ENCODE measurements around the gene TBC1D10A.

TBC1D10A gene

DNA sequence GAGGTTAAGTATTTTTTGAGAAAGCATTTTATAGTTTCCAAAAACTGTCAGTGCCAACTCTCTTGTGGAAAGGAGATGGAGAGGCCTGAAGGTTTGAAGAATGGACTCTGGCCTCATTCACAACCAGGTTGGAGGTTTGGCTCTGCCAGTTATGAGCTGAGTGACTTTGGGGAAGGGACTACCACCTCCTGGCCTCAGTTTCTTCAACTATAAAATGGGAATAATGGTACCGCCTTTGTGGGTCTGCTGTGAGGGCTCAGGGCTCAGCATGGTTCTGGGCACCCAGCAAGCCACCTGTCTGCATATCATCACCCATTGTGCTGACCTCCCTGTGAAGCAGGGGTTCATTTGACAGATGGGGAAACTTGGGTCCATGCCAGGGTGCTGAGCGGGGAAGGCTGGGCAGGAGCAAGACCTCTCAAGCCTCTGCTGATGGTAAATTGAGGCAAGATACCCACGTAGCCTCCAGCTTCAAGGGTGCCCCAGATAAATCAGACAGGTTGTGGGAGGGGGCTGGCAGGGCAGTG is 76.6 kb downstream of the TBC1D10A start:
- TF ChIP-seq, protein P1, sequence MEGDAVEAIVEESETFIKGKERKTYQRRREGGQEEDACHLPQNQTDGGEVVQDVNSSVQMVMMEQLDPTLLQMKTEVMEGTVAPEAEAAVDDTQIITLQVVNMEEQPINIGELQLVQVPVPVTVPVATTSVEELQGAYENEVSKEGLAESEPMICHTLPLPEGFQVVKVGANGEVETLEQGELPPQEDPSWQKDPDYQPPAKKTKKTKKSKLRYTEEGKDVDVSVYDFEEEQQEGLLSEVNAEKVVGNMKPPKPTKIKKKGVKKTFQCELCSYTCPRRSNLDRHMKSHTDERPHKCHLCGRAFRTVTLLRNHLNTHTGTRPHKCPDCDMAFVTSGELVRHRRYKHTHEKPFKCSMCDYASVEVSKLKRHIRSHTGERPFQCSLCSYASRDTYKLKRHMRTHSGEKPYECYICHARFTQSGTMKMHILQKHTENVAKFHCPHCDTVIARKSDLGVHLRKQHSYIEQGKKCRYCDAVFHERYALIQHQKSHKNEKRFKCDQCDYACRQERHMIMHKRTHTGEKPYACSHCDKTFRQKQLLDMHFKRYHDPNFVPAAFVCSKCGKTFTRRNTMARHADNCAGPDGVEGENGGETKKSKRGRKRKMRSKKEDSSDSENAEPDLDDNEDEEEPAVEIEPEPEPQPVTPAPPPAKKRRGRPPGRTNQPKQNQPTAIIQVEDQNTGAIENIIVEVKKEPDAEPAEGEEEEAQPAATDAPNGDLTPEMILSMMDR (IDR thresholded peaks at IDR 0.05; ENCODE audit: low read depth, low read length): no peak
- H3K4me3 ChIP-seq (replicated peaks in 1 of 2; ENCODE audit: low read depth in 2 of 2, low read length in 2 of 2): no peak overlapping the region

DNA sequence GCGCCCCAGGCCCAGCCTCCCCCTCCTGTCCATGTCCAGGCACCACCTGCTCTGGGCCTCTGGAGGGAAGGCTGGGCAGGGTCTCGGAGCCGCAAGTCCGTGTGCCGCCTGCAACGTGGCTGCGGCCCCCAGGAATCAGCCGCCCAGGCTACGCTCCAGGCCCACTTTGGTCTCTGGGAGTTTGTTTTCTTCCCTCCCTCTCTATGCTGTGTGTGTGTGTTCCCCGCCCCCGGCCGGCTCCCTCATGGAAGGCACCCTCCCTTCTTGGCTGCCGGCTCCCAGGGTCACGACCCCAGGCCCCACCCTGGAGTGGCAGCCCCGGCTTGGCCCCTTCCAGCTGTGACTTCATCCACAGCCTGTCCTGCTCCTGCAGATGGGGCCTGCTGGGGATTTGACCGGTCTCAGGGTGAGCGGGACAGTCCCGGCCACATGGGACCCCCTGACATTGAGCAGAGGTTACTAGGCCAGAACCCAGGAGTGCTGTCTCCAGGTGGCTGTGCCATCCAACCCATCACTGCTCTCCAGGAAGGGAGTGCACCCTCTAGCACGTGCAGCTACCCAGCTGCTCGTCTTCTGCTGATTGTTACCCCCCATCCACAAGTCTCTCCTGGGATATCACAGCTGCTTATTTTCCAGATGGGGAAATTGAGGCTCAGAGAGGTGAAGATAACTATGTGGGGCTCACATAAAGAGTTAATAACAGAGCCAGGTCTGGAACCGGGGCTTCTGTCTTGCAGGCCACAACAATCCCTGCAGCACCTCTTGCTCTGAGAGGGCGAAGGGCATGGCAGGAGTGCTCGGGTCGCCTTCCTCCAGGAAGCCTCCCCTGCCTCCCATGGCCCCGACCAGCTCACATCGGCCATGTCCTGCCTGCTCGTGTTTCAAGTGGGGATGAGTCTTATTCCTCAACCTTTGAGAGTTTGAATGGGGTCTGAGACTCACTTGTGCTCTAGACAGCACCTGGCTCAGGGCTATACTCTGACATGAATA is 77.4 kb downstream of the TBC1D10A start:
- TF ChIP-seq, protein P1 (IDR thresholded peaks at IDR 0.05; ENCODE audit: low read depth, low read length): no peak
- DNase-seq (ENCODE audit: low read depth in 2 of 2): peak; percentile 49 to 57

More for the DNA sequence above, 76.6 kb downstream of the TBC1D10A start:
- DNase-seq (ENCODE audit: low read depth in 2 of 2): no peak

DNA sequence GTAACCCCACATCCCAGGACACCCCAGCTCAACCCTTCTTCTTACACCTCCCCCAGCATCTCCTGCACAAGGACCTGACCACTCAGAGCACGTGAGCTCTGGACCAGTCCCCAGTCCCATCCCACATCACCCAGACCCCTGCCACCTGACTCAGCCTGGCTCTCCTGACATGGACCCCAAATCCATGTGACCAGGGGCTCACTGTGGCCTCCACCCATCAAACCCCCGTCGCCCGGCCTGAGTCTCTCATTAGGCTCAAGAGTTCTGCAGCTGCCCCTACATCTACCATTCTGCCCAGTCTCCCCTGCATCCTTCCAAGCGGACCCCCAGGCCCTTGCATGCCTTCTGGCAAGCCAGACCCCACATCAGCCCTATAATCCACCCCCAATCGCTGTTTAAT is 78.3 kb downstream of the TBC1D10A start:
- TF ChIP-seq, protein P1 (IDR thresholded peaks at IDR 0.05; ENCODE audit: low read depth, low read length): no peak
- H3K4me3 ChIP-seq (replicated peaks in 1 of 2; ENCODE audit: low read depth in 2 of 2, low read length in 2 of 2): peak overlapping the region in 1 of 2 donors; percentile 18
- DNase-seq (ENCODE audit: low read depth in 2 of 2): no peak

More for the DNA sequence above, 77.4 kb downstream of the TBC1D10A start:
- peak overlapping the region in 1 of 2 donors; percentile 18 for H3K4me3 ChIP-seq (replicated peaks in 1 of 2; ENCODE audit: low read depth in 2 of 2, low read length in 2 of 2)

DNA sequence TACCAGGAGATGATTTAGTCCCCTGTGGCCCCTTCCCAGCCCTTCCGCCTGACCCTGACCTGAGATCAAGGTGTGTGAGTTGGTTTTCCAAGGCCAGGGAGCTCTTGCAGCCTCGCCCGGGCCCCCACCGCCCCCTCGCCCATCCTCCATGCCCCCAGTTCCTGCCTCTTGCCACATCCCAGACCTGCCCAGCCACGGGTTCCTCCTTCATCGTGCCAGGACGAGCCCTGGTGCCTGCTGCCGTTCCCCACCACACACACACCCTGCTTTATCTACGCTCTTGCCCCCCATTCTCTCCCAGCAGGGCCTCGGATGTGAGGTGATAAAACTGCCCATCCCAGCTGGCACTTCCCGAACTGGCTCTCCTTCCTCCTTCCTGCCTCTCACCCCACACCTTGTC is 78.8 kb downstream of the TBC1D10A start:
- peak overlapping the region in 1 of 2 donors; percentile 18 for H3K4me3 ChIP-seq (replicated peaks in 1 of 2; ENCODE audit: low read depth in 2 of 2, low read length in 2 of 2)
- no peak for DNase-seq (ENCODE audit: low read depth in 2 of 2)
- TF ChIP-seq, protein P1 (IDR thresholded peaks at IDR 0.05; ENCODE audit: low read depth, low read length): no peak

DNA sequence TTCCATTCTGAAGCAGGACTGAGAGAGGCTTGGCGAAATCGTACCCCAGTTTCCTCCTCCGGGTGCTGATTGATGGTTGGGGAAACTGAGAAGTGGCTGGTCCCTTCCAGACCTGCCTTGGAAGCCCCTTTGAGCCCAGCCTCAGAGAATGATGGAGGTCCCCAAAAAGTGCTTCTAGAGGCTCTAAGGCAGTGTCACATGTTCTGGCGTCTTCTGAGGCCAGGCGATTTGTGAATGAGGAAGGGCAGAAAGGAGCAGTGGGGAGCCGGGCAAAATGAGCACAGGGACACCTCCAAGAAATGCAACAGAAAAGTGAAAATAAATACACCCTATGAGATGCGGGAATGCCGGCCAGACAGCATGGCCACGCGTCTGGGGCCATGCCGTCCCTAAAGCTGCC is 79.2 kb downstream of the TBC1D10A start:
- no peak for DNase-seq (ENCODE audit: low read depth in 2 of 2)
- TF ChIP-seq, protein P1 (IDR thresholded peaks at IDR 0.05; ENCODE audit: low read depth, low read length): no peak
- peak overlapping the region in 1 of 2 donors; percentile 75 for H3K4me3 ChIP-seq (replicated peaks in 1 of 2; ENCODE audit: low read depth in 2 of 2, low read length in 2 of 2)

DNA sequence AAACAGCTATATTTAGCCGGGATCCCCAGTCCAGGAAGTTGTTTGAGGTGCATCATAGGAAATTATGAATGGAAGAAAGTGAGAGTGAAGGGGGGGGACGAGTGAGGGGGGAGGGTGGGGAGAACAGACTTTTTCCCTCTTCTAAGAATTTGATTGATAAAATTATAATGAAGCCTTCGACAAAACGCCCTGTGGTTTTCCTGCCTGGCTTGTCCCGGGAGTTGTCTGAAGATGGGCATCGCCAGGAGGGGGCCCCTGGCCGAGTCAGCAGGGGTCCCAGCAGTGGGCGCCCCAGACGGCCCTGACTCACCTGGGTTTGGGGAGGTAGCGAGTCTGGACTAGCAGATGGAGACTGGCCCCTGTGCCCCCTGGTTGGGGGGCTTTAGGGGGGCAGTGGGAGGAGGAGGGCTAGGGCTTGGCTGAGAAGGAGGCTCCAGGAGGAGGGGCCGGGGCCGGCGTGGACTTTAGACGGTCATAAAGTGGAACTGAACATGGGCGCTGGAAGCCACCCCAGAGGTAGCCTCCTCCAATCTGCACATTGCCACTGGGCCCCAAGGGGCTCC is 79.8 kb downstream of the TBC1D10A start:
- peak overlapping the region; percentile 40 to 75 for H3K4me3 ChIP-seq (replicated peaks in 1 of 2; ENCODE audit: low read depth in 2 of 2, low read length in 2 of 2)
- DNase-seq (ENCODE audit: low read depth in 2 of 2): no peak

More for the DNA sequence above, 79.8 kb downstream of the TBC1D10A start:
- TF ChIP-seq, protein P1 (IDR thresholded peaks at IDR 0.05; ENCODE audit: low read depth, low read length): no peak

Data from cardiac fibroblast (primary cell).